ENCODE results near the gene SLC4A4. TPM values are rescaled to one million over a fixed set of nuclear protein-coding genes. Genes with fewer than 3 reads are reported as not detected.

Gene SLC4A4
- total and polyA plus RNA-seq, 4 donors, result 3.0 to 36.7 (median 8.2) TPM

- Histone ChIP-seq H3K4me1 (ENCODE audit: control insufficient read depth in 4 of 4, insufficient read depth in 4 of 4, low read length in 3 of 4) (peaks cover 0 to 6% (median 2%) of the 10 kb centered on the region in 4 donors), H3K36me3 (ENCODE audit: control insufficient read depth in 4 of 4, insufficient read depth in 3 of 4, low read depth in 1 of 4, low read length in 3 of 4) (peaks cover 0 to 4% (median under 1%) of the 10 kb centered on the region in 4 donors), H3K9me3 (ENCODE audit: control insufficient read depth in 4 of 4, low read length in 3 of 4) (no peaks in the 10 kb centered on the region), H3K27ac (ENCODE audit: low read depth in 1 of 2, low read length in 2 of 2) (no peak overlapping the region), H3K27me3 (ENCODE audit: control insufficient read depth in 4 of 4, insufficient read depth in 4 of 4, low read length in 3 of 4) (no peaks in the 10 kb centered on the region), H3K4me3 (ENCODE audit: low read depth in 1 of 3, low read length in 3 of 3) (no peak overlapping the region), H3K9ac (ENCODE audit: low read depth in 1 of 2, low read length in 2 of 2) (no peak overlapping the region)
- DNase-seq (ENCODE audit: low spot score), result no peak
- no peak for TF ChIP-seq GABPA (IDR thresholded peaks at IDR 0.05 in 1 of 2, conservative IDR thresholded peaks at IDR 0.05 in 1 of 2)
- TF ChIP-seq SP1 (IDR thresholded peaks at IDR 0.05), result no peak
- TF ChIP-seq NR2F2 (IDR thresholded peaks at IDR 0.05), result no peak
- TF ChIP-seq RXRA (IDR thresholded peaks at IDR 0.05), result no peak
- no peak for TF ChIP-seq TAF1 (conservative IDR thresholded peaks at IDR 0.05)
- no peak for TF ChIP-seq ZBTB33 (IDR thresholded peaks at IDR 0.05)
- no peak for TF ChIP-seq REST (IDR thresholded peaks at IDR 0.05)
- no peak for TF ChIP-seq JUND (IDR thresholded peaks at IDR 0.05)
- no peak for TF ChIP-seq RAD21 (IDR thresholded peaks at IDR 0.05)
These were observed 17.2 kb downstream of the SLC4A4 start for GRCh38 chr4:71355971-71356370.

- no peak for DNase-seq (ENCODE audit: low spot score)
- Histone ChIP-seq H3K9me3 (ENCODE audit: control insufficient read depth in 4 of 4, low read length in 3 of 4) (no peaks in the 10 kb centered on the region), H3K4me3 (ENCODE audit: low read depth in 1 of 3, low read length in 3 of 3) (no peak overlapping the region), H3K36me3 (ENCODE audit: control insufficient read depth in 4 of 4, insufficient read depth in 3 of 4, low read depth in 1 of 4, low read length in 3 of 4) (peaks cover 0 to 4% (median 0%) of the 10 kb centered on the region in 4 donors), H3K9ac (ENCODE audit: low read depth in 1 of 2, low read length in 2 of 2) (no peak overlapping the region), H3K4me1 (ENCODE audit: control insufficient read depth in 4 of 4, insufficient read depth in 4 of 4, low read length in 3 of 4) (peaks cover 0 to 6% (median 2%) of the 10 kb centered on the region in 4 donors), H3K27ac (ENCODE audit: low read depth in 1 of 2, low read length in 2 of 2) (no peak overlapping the region), H3K27me3 (ENCODE audit: control insufficient read depth in 4 of 4, insufficient read depth in 4 of 4, low read length in 3 of 4) (no peaks in the 10 kb centered on the region)
- 49% methylated on average over 6 of the region's 6 CpGs for WGBS
- TF ChIP-seq CTCF (IDR thresholded peaks at IDR 0.05; ENCODE audit: low read depth, low read length, missing input control), result no peak
- TF ChIP-seq SP1 (IDR thresholded peaks at IDR 0.05), result no peak
- TF ChIP-seq JUND (IDR thresholded peaks at IDR 0.05), result peak in 1 of 2 donors; percentile 57
- TF ChIP-seq ATF3 (IDR thresholded peaks at IDR 0.05), result no peak
- TF ChIP-seq HNF4A (conservative IDR thresholded peaks at IDR 0.05), result peak; percentile 92 to 93
- peak; percentile 39 for TF ChIP-seq YY1 (IDR thresholded peaks at IDR 0.05)
- TF ChIP-seq RXRA (IDR thresholded peaks at IDR 0.05), result peak; percentile 64 to 74
- TF ChIP-seq ZBTB33 (IDR thresholded peaks at IDR 0.05), result no peak
- TF ChIP-seq HNF4G (IDR thresholded peaks at IDR 0.05), result peak; percentile 69
- TF ChIP-seq RAD21 (IDR thresholded peaks at IDR 0.05), result peak; percentile 39 to 40
- peak; percentile 53 for TF ChIP-seq FOXA2 (IDR thresholded peaks at IDR 0.05)
- peak in 1 of 2 donors; percentile 56 for TF ChIP-seq GABPA (IDR thresholded peaks at IDR 0.05 in 1 of 2, conservative IDR thresholded peaks at IDR 0.05 in 1 of 2)
- TF ChIP-seq NR2F2 (IDR thresholded peaks at IDR 0.05), result no peak
These were observed 18.3 kb downstream of the SLC4A4 start for GRCh38 chr4:71356924-71357663.

Data from liver (tissue), 9 donors.